ENCODE results near the gene DPAGT1. TPM values are rescaled to one million over a fixed set of nuclear protein-coding genes. Genes with fewer than 3 reads are reported as not detected.

The DPAGT1 gene
- total and polyA plus RNA-seq, 2 experiments from 2014 or later, result 37.2 to 52.6 TPM

- Histone ChIP-seq H3K27me3 (ENCODE audit: insufficient read depth) (no peaks in the 10 kb centered on the region), H3K79me2 (replicated peaks; ENCODE audit: insufficient read depth) (no peaks in the 10 kb centered on the region), H3K4me3 (no peak overlapping the region), H3K4me2 (no peak overlapping the region), H4K20me1 (replicated peaks; ENCODE audit: insufficient read depth) (peaks cover under 1% of the 10 kb centered on the region; the same call in 1 of the 2 replicates), H3K9me2 (ENCODE audit: insufficient read depth) (no peaks in the 10 kb centered on the region), H3K27ac (ENCODE audit: low read depth) (no peak overlapping the region), H3F3A (replicated peaks; ENCODE audit: low read depth) (peaks cover 3% of the 10 kb centered on the region; the same call in 1 of the 2 replicates), H3K36me3 (ENCODE audit: insufficient read depth) (peaks cover 15% of the 10 kb centered on the region), H3K4me1 (ENCODE audit: insufficient read depth) (no peaks in the 10 kb centered on the region), H2AFZ (no peak overlapping the region)
- Mint-ChIP-seq H3K4me3 (no peak overlapping the region), H3K4me1 (no peaks in the 10 kb centered on the region; the same call in 2 of the 3 replicates), H3K27me3 (ENCODE audit: insufficient read depth, low read depth, poor library complexity) (peaks cover 2% of the 10 kb centered on the region), H3K27ac (no peak overlapping the region), H3K9me3 (no peaks in the 10 kb centered on the region), H3K36me3 (ENCODE audit: low read depth) (peaks cover 54% of the 10 kb centered on the region)
- no peak for ATAC-seq
- TF ChIP-seq POLR2AphosphoS5 (IDR thresholded peaks at IDR 0.05; ENCODE audit: low read depth), result no peak
- TF ChIP-seq EZH2 (IDR thresholded peaks at IDR 0.05; ENCODE audit: low read depth, unreplicated experiment), result no peak
- TF ChIP-seq ZNF331 (CRISPR knock-in tag; IDR thresholded peaks at IDR 0.05; ENCODE audit: low read depth), result no peak
- TF ChIP-seq REST (IDR thresholded peaks at IDR 0.05; ENCODE audit: unreplicated experiment), result no peak
- no peak for TF ChIP-seq NANOG (IDR thresholded peaks at IDR 0.05; ENCODE audit: borderline replicate concordance)
- TF ChIP-seq ZNF114 (CRISPR knock-in tag; IDR thresholded peaks at IDR 0.05), result no peak
- TF ChIP-seq ETS1 (IDR thresholded peaks at IDR 0.05), result no peak
- no peak for TF ChIP-seq ZNF462 (CRISPR knock-in tag; IDR thresholded peaks at IDR 0.05)
- no peak for DNase-seq (ENCODE audit: low spot score)
Observed at GRCh38 chr11:119078675-119079420, 22.8 kb downstream of the DPAGT1 start.

Data from GM23338 (cell line).